Mucosa of stomach (tissue), 1 donor: ENCODE measurements around the gene CD99L2.
A peak's percentile ranks its signal among the peaks of the same experiment; 100 is the strongest.

Experiments used
- H3K27me3 ChIP-seq: one replicate; pipeline ENCODE4 v1.7.0; 2013; ENCODE audit warnings: mild to moderate bottlenecking, low read length; ENCODE audit not compliant: control insufficient read depth, insufficient read depth
- H3K36me3 ChIP-seq: one replicate; pipeline ENCODE4 v1.7.0; 2013; ENCODE audit warnings: low read length; ENCODE audit not compliant: control insufficient read depth, insufficient read depth
- H3K4me1 ChIP-seq: one replicate; pipeline ENCODE4 v1.7.0; 2013; ENCODE audit warnings: mild to moderate bottlenecking, low read length; ENCODE audit not compliant: control insufficient read depth, insufficient read depth
- H3K4me3 ChIP-seq: one replicate; pipeline ENCODE4 v1.7.0; 2013; ENCODE audit warnings: low read length
- H3K9ac ChIP-seq: one replicate; pipeline ENCODE4 v1.7.0; 2013; ENCODE audit warnings: mild to moderate bottlenecking, low read length, moderate library complexity
- H3K9me3 ChIP-seq: one replicate; pipeline ENCODE4 v1.7.0; 2013; ENCODE audit warnings: mild to moderate bottlenecking, low read length, moderate library complexity; ENCODE audit not compliant: control insufficient read depth
- donor health status: Pancreatic carcinoma.

The CD99L2 gene

DNA sequence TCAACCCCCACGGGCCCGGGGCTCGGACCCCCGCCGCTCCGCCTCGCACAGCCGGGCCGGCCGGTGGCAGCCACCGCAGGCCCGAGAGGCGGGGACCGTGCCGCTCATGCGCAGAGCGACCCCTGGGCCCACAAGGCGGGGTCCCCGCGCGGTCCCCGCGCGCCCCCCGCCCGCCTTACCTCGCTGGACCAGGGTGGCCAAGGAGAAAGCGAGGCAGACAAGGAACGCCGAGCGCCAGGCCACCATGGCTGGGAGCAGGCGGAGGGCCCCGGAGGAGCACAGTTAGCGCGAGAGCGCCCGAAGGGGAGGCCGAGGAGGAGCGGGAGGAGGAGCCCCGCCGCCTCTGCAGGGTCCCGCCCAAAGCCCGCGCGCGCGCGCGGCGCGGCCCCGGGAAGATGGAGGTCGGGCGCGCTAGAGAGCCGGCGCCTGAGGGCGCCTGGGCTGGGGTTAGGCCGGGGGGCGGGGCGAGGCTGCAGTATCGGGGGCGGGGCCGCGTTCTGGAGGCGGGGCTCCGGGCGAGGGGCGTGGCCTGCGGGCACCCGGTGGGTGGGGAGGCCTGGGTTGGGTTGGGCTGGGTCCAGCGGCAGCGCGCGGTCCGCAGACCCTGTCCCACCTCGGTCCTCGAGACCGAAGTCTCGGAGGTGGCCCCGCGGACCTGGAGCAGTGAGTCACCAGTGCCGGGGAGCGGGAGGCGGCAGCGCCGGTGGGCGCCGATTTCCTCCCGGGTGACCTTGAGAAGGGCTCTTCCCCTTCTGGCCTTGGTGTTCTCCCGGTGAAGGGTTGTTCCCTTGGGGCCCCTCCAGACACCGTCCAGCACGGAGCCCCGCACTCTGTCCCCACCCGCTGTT lies at the start of gene CD99L2:
TSS of gene CD99L2 (minus strand) at position 326 of the 848 bp plus-strand sequence. CDS start at position 246, 80 bp downstream.
- Histone ChIP-seq H3K4me3 (peak within 1 kb of the TSS; percentile 41), H3K27me3 (no peaks in the 10 kb centered on the region), H3K9ac (peak within 1 kb of the TSS; percentile 82), H3K9me3 (no peaks in the 10 kb centered on the region), H3K4me1 (no peaks in the 10 kb centered on the region), H3K36me3 (no peaks in the 10 kb centered on the region)

DNA sequence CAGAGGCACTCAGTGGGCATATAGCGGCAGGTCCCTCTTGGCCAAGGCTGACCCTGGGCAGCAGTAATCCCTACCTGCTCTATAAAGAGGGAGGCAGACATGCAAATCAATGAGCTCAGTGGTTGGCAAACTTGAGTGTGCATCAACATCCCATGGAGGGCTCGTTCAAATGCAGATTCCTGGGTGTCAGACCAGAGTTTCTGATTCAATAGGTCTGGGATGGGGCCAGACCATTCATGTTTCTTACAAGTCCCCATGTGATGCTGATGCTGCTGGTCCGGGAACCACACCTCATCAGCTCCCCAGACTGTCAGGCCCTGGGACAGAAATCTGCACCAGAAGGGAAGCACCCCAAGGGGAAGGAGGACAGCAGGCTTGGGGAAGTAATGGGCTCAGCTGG lies 45.8 kb upstream of the CD99L2 start:
- Histone ChIP-seq H3K9me3 (no peaks in the 10 kb centered on the region), H3K9ac (no peak overlapping the region), H3K4me3 (no peak overlapping the region), H3K27me3 (no peaks in the 10 kb centered on the region), H3K36me3 (no peaks in the 10 kb centered on the region), H3K4me1 (no peaks in the 10 kb centered on the region)

- Histone ChIP-seq H3K4me3 (no peak overlapping the region), H3K9me3 (no peaks in the 10 kb centered on the region), H3K27me3 (no peaks in the 10 kb centered on the region), H3K9ac (no peak overlapping the region), H3K36me3 (no peaks in the 10 kb centered on the region), H3K4me1 (no peaks in the 10 kb centered on the region)
Observed at GRCh38 chrX:150942942-150943594, 44.6 kb upstream of the CD99L2 start.

GRCh38 chrX:150941580-150941979 lies 43.1 kb upstream of the CD99L2 start:
- H3K27me3 ChIP-seq, result no peaks in the 10 kb centered on the region
- H3K9me3 ChIP-seq, result no peaks in the 10 kb centered on the region
- no peak overlapping the region for H3K4me3 ChIP-seq
- H3K36me3 ChIP-seq, result no peaks in the 10 kb centered on the region
- H3K9ac ChIP-seq, result no peak overlapping the region
- H3K4me1 ChIP-seq, result no peaks in the 10 kb centered on the region

GRCh38 chrX:150940844-150941495 lies 42.5 kb upstream of the CD99L2 start:
- no peak overlapping the region for H3K9ac ChIP-seq
- H3K9me3 ChIP-seq, result no peaks in the 10 kb centered on the region
- H3K4me3 ChIP-seq, result no peak overlapping the region
- H3K4me1 ChIP-seq, result no peaks in the 10 kb centered on the region
- no peaks in the 10 kb centered on the region for H3K36me3 ChIP-seq
- H3K27me3 ChIP-seq, result no peaks in the 10 kb centered on the region

GRCh38 chrX:150936556-150936955 lies 38.1 kb upstream of the CD99L2 start:
- Histone ChIP-seq H3K36me3 (no peaks in the 10 kb centered on the region), H3K9ac (no peak overlapping the region), H3K9me3 (no peaks in the 10 kb centered on the region), H3K4me3 (no peak overlapping the region), H3K27me3 (no peaks in the 10 kb centered on the region), H3K4me1 (no peaks in the 10 kb centered on the region)

- H3K9ac ChIP-seq, result no peak overlapping the region
- H3K4me3 ChIP-seq, result no peak overlapping the region
- no peaks in the 10 kb centered on the region for H3K27me3 ChIP-seq
- H3K4me1 ChIP-seq, result no peaks in the 10 kb centered on the region
- H3K36me3 ChIP-seq, result no peaks in the 10 kb centered on the region
- no peaks in the 10 kb centered on the region for H3K9me3 ChIP-seq
Observed at GRCh38 chrX:150935467-150935866, 37.0 kb upstream of the CD99L2 start.

DNA sequence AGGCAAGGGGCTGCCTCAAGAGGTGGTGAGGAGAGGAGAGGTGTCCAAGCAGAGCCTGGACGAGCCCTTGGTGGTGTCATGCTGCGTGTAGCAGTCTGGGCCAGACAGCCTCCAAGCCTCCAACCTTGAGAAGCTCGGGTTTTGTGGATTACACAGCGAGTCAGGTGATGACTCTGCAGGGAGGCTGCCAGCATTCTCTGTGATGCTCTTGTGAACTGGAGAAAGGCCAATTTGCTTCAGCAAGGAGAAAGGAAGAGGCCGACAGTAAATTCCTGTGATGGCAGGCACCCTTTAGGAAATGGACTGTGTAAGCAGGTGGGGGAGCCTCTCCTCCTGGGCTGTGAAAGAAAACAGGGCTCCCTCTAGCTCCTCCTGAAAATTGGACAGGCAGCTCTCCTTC lies 36.0 kb upstream of the CD99L2 start:
- H3K4me1 ChIP-seq, result no peaks in the 10 kb centered on the region
- no peaks in the 10 kb centered on the region for H3K27me3 ChIP-seq
- H3K9ac ChIP-seq, result no peak overlapping the region
- H3K4me3 ChIP-seq, result no peak overlapping the region
- no peaks in the 10 kb centered on the region for H3K9me3 ChIP-seq
- no peaks in the 10 kb centered on the region for H3K36me3 ChIP-seq

DNA sequence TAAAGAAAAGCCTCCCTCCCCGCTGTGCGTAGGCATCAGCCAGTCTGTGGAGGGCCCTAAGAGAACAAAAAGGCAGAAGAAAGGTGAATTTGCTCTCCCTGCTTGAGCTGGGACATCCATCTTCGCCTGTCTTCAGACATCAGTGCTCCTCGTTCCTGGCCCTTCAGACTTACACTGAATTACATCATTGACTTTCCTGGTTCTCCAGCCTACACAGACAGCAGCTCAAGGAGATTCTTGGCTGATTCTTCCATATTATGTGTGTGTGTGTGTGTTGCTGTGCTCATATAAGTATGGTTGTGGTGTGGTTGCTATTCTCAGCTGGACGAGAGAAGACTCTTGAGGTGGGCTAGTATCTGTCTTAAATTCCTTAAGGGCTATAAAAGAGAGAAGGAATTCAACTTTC lies 35.5 kb upstream of the CD99L2 start:
- H3K9ac ChIP-seq, result no peak overlapping the region
- H3K9me3 ChIP-seq, result no peaks in the 10 kb centered on the region
- no peak overlapping the region for H3K4me3 ChIP-seq

DNA sequence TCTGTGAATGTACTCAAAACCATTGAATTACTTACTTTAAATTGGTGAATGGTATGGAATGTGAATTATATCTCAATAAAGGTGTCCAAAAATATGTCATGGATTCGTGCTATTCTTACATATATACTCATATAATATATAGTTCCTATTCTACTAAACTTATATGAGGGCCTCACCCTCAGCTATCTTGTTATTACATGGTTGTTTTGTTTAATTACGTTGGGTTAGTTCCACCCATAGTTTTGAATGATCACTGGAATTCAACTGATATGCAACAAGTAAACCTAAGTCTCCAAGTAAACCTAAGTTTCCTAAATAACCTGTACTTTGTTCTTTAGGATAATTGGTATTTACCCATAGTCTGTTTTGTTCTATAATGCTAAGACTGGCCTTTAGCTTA lies 30.6 kb upstream of the CD99L2 start:
- Histone ChIP-seq H3K9ac (no peak overlapping the region), H3K4me1 (no peaks in the 10 kb centered on the region), H3K9me3 (no peaks in the 10 kb centered on the region), H3K36me3 (no peaks in the 10 kb centered on the region), H3K27me3 (no peaks in the 10 kb centered on the region), H3K4me3 (no peak overlapping the region)

More for the DNA sequence above, 35.5 kb upstream of the CD99L2 start:
- no peaks in the 10 kb centered on the region for H3K36me3 ChIP-seq
- no peaks in the 10 kb centered on the region for H3K4me1 ChIP-seq
- H3K27me3 ChIP-seq, result no peaks in the 10 kb centered on the region

DNA sequence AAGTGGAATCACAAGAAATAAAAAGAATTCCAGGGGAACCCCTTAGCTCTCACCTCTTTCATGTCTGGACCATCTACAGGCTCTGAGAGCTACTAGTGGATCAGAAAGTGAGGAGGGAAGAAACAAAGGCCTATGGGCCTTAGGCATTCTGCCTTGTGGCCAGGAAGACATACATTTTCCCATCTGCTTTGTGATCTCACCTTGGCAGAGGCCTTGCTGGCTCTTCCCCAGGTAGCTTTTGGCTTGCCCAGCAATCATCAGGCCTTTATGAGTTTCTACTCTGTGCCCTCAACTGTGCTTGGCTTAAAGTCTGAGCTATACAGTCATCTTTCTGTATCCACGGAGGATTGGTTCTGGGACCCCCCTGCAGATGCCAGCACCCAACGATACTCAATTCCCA lies 28.3 kb upstream of the CD99L2 start:
- Histone ChIP-seq H3K4me1 (no peaks in the 10 kb centered on the region), H3K27me3 (no peaks in the 10 kb centered on the region), H3K36me3 (no peaks in the 10 kb centered on the region), H3K4me3 (no peak overlapping the region), H3K9me3 (no peaks in the 10 kb centered on the region), H3K9ac (no peak overlapping the region)

DNA sequence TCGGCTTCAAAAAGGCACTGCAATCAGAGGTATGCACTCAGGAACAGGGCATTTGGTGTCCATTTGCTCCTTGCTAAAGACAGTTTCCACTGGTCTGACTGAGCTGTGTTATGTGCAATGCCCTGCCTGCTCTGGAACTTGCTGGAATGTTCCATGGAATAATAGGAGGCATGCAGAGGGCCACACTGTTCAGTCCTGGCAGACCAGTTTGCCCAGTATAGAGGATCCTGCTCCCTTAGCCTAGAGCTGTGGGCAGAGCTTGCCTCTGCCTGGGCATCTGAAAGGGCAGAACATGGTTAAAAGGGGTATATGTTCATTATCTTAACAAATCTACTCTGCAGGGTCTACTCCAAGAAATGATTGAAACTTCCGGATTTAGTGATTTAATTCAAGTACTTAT lies 27.8 kb upstream of the CD99L2 start:
- H3K4me3 ChIP-seq, result no peak overlapping the region
- no peaks in the 10 kb centered on the region for H3K9me3 ChIP-seq
- no peak overlapping the region for H3K9ac ChIP-seq
- no peaks in the 10 kb centered on the region for H3K27me3 ChIP-seq
- H3K4me1 ChIP-seq, result no peaks in the 10 kb centered on the region
- H3K36me3 ChIP-seq, result no peaks in the 10 kb centered on the region
